ENCODE data around the gene THBD.

- TF ChIP-seq CTCF (IDR thresholded peaks at IDR 0.05; ENCODE audit: low read depth, low read length) (no peak), POLR2A (IDR thresholded peaks at IDR 0.05; ENCODE audit: extremely low read depth, insufficient read length) (no peak), MAX (IDR thresholded peaks at IDR 0.05; ENCODE audit: low read depth, low read length) (no peak), MYC (IDR thresholded peaks at IDR 0.05; ENCODE audit: low read depth, low read length) (no peak)
These were observed 2.3 kb downstream of the THBD start for GRCh38 chr20:23047001-23047737.

Data from NB4 (cell line).